Esophagus muscularis mucosa (tissue), 4 donors: ENCODE results near the gene CUBN. TPM values are rescaled to one million over a fixed set of nuclear protein-coding genes. Genes with fewer than 3 reads are reported as not detected.

Experiments used
- DNase-seq: peaks from one replicate; pipeline ENCODE4 v3.0.0-alpha.2; 2017; ENCODE audit errors: extremely low spot score
- H3K27ac ChIP-seq, 4 donors: fragments of 200-600 bp; sonication (generic); replicated peaks in 1 of 4; 1 replicate in 3 of 4; 2 replicates in 1 of 4; pipeline ENCODE4 v1.5.1; 2016 to 2019; ENCODE audit warnings: mild to moderate bottlenecking in 1 of 4
- H3K27me3 ChIP-seq, 4 donors: fragments of 200-600 bp; sonication (generic); one replicate each; pipeline versions ENCODE4 v1.5.1 to v1.6.0; 2016 to 2019
- H3K36me3 ChIP-seq, 4 donors: fragments of 200-600 bp; sonication (generic); one replicate each; pipeline ENCODE4 v1.5.1; 2016 to 2019
- H3K4me1 ChIP-seq, 4 donors: fragments of 200-600 bp; sonication (generic); one replicate each; pipeline ENCODE4 v1.5.1; 2016 to 2019
- H3K4me3 ChIP-seq, 4 donors: fragments of 200-600 bp; sonication (generic); 1 replicate in 2 of 4; 2 replicates in 2 of 4; pipeline ENCODE4 v1.5.1; 2016 to 2019; ENCODE audit warnings: mild to moderate bottlenecking in 4 of 4, moderate library complexity in 1 of 4
- H3K9me3 ChIP-seq, 4 donors: fragments of 200-600 bp; sonication (generic); 1 replicate in 3 of 4; 2 replicates in 1 of 4; pipeline ENCODE4 v1.5.1; 2016 to 2019
- CTCF ChIP-seq, 3 experiments: fragments of 200-600 bp in 2 of 3; fragments of 450-650 bp in 1 of 3; sonication (generic) in 2 of 3; IDR thresholded peaks; one replicate each; pipeline ENCODE4 v1.5.1; 2017 to 2019; ENCODE audit warnings: antibody characterized with exemption in 3 of 3, mild to moderate bottlenecking in 2 of 3, moderate library complexity in 1 of 3
- EP300 ChIP-seq: sonication (generic); formaldehyde crosslinking; IDR thresholded peaks from one replicate; pipeline ENCODE4 v1.6.1; 2017; ENCODE audit warnings: antibody characterized with exemption
- POLR2A ChIP-seq: fragments of 450-650 bp; IDR thresholded peaks from one replicate; pipeline ENCODE4 v1.6.1; 2017; ENCODE audit warnings: antibody characterized with exemption, moderate library complexity, mild to moderate bottlenecking, low read depth
- POLR2AphosphoS5 ChIP-seq, 2 donors: sonication (generic); formaldehyde crosslinking; IDR thresholded peaks; one replicate each; pipeline ENCODE4 v1.6.1; 2017; ENCODE audit warnings: antibody characterized with exemption in 2 of 2
- WGBS: methylation state at CpG from one replicate; pipeline ENCODE4 v1.1.5; 2018; 5-methylcytosine and 5-hydroxymethylcytosine counted together
- intact Hi-C: fragments of 100-400 bp; cut with DNase I; formaldehyde crosslinking; loops from one replicate; pipeline ENCODE4 v1.15.1; 2023
- total RNA-seq, 4 donors: library from RNA; depleted of rRNA; stranded (reverse); fragments of >200 nt; gene quantifications; one replicate each; pipeline versions ENCODE4 v1.1.0 to v1.2.1, GENCODE V29; 2016

Gene CUBN
- total RNA-seq, 4 donors from 2014 or later: 1.3 to 4.6 (median 2.3) TPM

- H3K27ac ChIP-seq: peak overlapping the region; percentile 28 to 75 (median 68)
- H3K4me3 ChIP-seq: no peak overlapping the region
- no peaks in the 10 kb centered on the region for H3K36me3 ChIP-seq
- no peaks in the 10 kb centered on the region for H3K27me3 ChIP-seq
- intact Hi-C loops: no loop called here
- H3K9me3 ChIP-seq: no peaks in the 10 kb centered on the region
- no peak for TF ChIP-seq POLR2A
- TF ChIP-seq EP300: no peak
- peak in 1 of 2 donors; percentile 29 for TF ChIP-seq POLR2AphosphoS5 (IDR thresholded peaks at IDR 0.05)
- TF ChIP-seq CTCF (IDR thresholded peaks at IDR 0.05): no peak
- WGBS: 56% methylated on average over 3 of the region's 3 CpGs
- H3K4me1 ChIP-seq: peaks cover 30 to 45% (median 40%) of the 10 kb centered on the region in 4 donors
- peak; percentile 74 for DNase-seq
Observed at GRCh38 chr10:17009212-17009700, 120.4 kb downstream of the CUBN start.

- no peaks in the 10 kb centered on the region for H3K27me3 ChIP-seq
- no peaks in the 10 kb centered on the region for H3K9me3 ChIP-seq
- peak overlapping the region; percentile 55 to 71 (median 63) for H3K27ac ChIP-seq
- intact Hi-C loops: no loop called here
- peak; percentile 70 for DNase-seq
- H3K4me3 ChIP-seq: no peak overlapping the region
- 65% methylated on average over 8 of the region's 8 CpGs for WGBS
- H3K36me3 ChIP-seq: no peaks in the 10 kb centered on the region
- peaks cover 37 to 61% (median 54%) of the 10 kb centered on the region in 4 donors for H3K4me1 ChIP-seq
- TF ChIP-seq EP300 (no peak), CTCF (IDR thresholded peaks at IDR 0.05) (no peak), POLR2AphosphoS5 (IDR thresholded peaks at IDR 0.05) (no peak), POLR2A (no peak)
Observed at GRCh38 chr10:17007418-17007770, 122.2 kb downstream of the CUBN start.

- H3K9me3 ChIP-seq: no peaks in the 10 kb centered on the region
- intact Hi-C loops: no loop called here
- TF ChIP-seq POLR2A (no peak), POLR2AphosphoS5 (IDR thresholded peaks at IDR 0.05) (peak; percentile 37 to 49)
- H3K4me1 ChIP-seq: peaks cover 39 to 67% (median 60%) of the 10 kb centered on the region in 4 donors
- H3K27me3 ChIP-seq: no peaks in the 10 kb centered on the region
- 71% methylated on average over 10 of the region's 12 CpGs for WGBS
- peak; percentile 80 for DNase-seq
- no peaks in the 10 kb centered on the region for H3K36me3 ChIP-seq
- peak overlapping the region; percentile 55 to 71 (median 63) for H3K27ac ChIP-seq
- H3K4me3 ChIP-seq: no peak overlapping the region
Observed at GRCh38 chr10:17006631-17007417, 122.8 kb downstream of the CUBN start.

- Histone ChIP-seq H3K27me3 (no peaks in the 10 kb centered on the region), H3K4me3 (no peak overlapping the region), H3K36me3 (no peaks in the 10 kb centered on the region), H3K27ac (peak overlapping the region; percentile 10 to 71 (median 56)), H3K4me1 (peaks cover 39 to 73% (median 69%) of the 10 kb centered on the region in 4 donors), H3K9me3 (no peaks in the 10 kb centered on the region)
- intact Hi-C loops: no loop called here
- TF ChIP-seq CTCF (IDR thresholded peaks at IDR 0.05): no peak
- no peak for TF ChIP-seq POLR2AphosphoS5 (IDR thresholded peaks at IDR 0.05)
- no peak for TF ChIP-seq EP300
- no peak for TF ChIP-seq POLR2A
- DNase-seq: peak; percentile 62
- WGBS: 73% methylated on average over 8 of the region's 8 CpGs
Observed at GRCh38 chr10:17005621-17006566, 123.7 kb downstream of the CUBN start.
